KOPT-K1 (cell line): ENCODE data around the gene KIF2C.
A peak's percentile ranks its signal among the peaks of the same experiment; 100 is the strongest.
"Not testable (repeated sequence)": the region's sequence is repeated elsewhere in the genome, so short reads cannot be mapped to it uniquely, and the experiment has no call there.

Experiments used
- H3K27ac ChIP-seq: fragments of 200-600 bp; sonication (generic); 2 replicates; pipeline ENCODE4 v1.5.1; 2016; ENCODE audit warnings: antibody characterized with exemption, mild to moderate bottlenecking, low read depth, low read length; ENCODE audit not compliant: poor library complexity, severe bottlenecking
- H3K36me3 ChIP-seq: fragments of 200-600 bp; sonication (generic); 2 replicates; pipeline ENCODE4 v1.5.1; 2017; ENCODE audit warnings: antibody characterized with exemption, mild to moderate bottlenecking, low read length, moderate library complexity; ENCODE audit not compliant: insufficient read depth
- H3K9me3 ChIP-seq: fragments of 200-600 bp; sonication (generic); 2 replicates; pipeline ENCODE4 v1.5.1; 2017; ENCODE audit warnings: antibody characterized with exemption, low read length, mild to moderate bottlenecking; ENCODE audit not compliant: insufficient read depth, poor library complexity, severe bottlenecking

Gene KIF2C

DNA sequence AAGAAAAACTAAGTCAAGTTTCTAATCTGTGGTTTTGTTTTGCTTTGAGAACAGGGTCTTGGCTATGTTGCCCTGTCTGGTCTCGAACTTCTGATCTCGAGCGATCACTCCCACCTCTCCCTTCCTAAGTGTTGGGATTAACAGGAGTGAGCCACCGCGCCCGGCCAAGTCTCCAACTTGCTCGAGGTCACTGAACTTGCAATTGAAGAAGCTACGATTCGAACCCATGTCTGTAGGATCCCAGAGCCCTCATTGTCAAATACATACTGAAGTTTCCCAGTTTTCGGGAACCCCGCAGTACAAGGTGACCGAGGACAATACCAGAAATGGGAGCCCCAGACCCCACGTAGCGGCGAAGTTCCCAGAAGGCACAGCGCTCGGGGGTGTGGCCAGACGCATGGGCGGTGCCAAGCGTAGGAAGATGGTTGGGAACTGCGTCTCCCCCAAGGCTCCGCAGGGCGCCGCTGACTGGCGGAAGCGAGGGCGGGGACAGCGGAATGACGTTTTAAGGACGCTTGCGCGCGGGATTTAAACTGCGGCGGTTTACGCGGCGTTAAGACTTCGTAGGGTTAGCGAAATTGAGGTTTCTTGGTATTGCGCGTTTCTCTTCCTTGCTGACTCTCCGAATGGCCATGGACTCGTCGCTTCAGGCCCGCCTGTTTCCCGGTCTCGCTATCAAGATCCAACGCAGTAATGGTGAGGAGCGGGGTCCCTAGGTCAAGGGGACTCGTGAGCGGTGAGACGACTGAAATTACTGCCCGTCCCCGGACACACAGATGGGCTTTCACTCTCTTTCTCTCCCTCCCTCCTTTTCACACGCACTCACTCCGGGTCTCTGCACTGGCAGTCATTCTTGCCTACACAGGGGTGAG, at the start of gene KIF2C:
TSS of gene KIF2C (plus strand) at position 531 of the 872 bp plus-strand sequence. CDS start at position 627, 96 bp downstream.
- Histone ChIP-seq H3K36me3 (peaks cover 38% of the 10 kb centered on the region), H3K9me3 (no peaks in the 10 kb centered on the region), H3K27ac (peak within 1 kb of the TSS; percentile 93)

DNA sequence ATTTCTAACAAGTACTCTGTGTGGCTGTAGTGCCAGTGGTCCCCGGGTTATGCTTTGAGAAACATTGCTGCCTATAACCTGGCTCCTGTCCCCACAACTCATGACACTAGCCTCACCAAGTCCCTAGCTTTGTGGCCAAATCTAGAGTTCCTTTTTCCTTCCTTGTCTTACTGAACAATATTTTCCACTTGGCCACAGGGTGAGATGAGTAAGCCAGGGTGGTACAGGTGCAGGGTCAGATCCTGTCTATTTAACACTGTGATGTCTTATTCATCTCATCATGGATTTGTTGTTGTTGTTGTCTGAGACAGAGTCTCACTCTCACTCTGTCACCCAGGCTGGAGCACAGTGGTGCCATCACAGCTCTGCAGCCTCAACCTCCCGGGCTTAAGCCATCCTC, 46.5 kb upstream of the KIF2C start:
- 0 out of 2 replicates have a peak, but pooled peaks cover 6% of the 10 kb centered on the region for H3K36me3 ChIP-seq
- H3K27ac ChIP-seq = no peak overlapping the region
- H3K9me3 ChIP-seq = no peaks in the 10 kb centered on the region

DNA sequence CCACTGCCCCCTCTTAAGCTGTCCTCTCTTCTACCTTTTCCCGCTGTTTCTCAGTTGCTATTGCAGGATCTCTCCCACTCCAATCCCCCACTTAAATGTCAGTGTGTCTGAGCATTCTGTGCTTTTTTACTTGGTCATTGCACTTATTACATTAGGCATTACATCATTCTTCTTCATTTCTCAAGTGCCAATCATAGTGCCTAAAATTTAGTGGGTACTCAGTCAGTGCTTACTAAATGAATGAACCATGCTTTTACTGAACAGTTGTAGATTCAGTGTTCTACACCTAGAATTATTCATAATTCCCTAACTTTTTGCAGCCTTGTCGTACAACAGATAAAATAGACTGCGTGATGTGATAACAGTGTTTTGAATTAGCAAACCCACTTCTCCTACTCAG, 45.7 kb upstream of the KIF2C start:
- Histone ChIP-seq H3K36me3 (0 out of 2 replicates have a peak, but pooled peaks cover 6% of the 10 kb centered on the region), H3K27ac (no peak overlapping the region), H3K9me3 (no peaks in the 10 kb centered on the region)

DNA sequence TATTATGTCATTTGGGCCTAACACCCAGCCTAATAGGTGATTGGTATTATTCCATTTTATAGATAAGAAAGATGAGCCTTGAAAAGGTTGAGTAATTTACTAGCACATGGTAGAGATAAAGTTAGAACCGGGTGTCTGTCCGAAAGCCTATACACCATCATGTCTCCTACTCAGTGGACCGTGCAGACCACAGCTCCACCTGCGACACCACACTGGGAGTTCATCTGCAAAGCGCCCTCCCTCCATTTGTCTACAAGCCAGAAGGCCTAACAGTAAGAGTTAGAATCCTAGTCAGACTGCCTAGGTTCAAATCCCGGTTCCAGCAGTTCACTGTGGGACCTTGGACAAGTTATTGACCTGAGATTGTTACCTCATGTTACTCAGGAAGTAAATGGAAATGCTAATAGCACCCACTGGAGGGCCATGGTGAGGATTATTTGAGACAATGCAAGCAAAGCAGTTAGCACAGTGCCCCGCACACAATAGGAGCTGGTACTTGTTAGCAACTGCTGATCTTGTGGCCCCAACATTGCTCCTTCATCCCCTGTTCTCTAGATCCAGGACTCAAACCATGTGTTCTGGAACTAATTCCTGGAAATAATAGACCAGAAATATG, 44.7 kb upstream of the KIF2C start:
- Histone ChIP-seq H3K36me3 (peaks cover 12% of the 10 kb centered on the region; the same call in 1 of the 2 replicates), H3K9me3 (no peaks in the 10 kb centered on the region), H3K27ac (no peak overlapping the region)

DNA sequence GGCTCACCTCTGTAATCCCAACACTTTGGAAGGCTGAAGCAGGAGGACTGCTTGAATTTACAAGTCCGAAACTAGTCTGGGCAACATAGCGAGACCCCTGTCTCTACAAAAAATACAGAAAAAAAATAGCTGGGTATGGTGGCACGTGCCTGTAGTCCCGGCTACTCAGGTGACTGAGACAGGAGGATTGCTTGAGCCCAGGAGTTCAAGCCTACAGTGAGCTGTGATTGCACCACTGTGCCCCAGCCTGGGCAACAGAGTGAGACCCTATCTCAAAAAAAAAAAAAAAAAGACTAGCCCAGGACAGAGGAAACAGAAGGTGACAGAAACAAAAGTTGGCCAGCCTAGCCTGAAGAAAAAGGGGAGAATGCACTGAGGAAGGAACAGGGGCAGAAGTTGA, 44.0 kb upstream of the KIF2C start:
- H3K27ac ChIP-seq = no peak overlapping the region
- no peaks in the 10 kb centered on the region for H3K9me3 ChIP-seq
- peaks cover 19% of the 10 kb centered on the region; the same call in 1 of the 2 replicates for H3K36me3 ChIP-seq

DNA sequence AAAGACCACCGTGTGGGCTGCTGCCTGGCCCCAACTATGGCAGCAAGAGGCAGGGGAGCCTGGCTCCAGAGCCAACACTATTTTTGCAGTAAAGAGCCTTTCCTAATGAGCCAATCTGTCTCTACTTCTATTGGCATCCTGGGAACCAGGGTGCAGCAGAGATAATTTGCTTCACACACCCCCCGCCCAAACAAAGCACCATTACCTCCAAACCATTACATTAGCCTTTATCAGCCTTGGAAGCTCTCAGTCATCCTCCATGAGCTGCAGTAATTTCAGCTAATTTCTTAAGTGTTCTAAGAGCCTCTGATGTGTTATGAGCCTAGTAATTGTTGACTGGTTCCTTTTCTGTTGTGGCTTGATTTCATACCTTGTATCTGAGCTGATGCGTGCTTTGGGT, 43.5 kb upstream of the KIF2C start:
- Histone ChIP-seq H3K36me3 (peaks cover 23% of the 10 kb centered on the region; the same call in 1 of the 2 replicates), H3K27ac (no peak overlapping the region), H3K9me3 (no peaks in the 10 kb centered on the region)

DNA sequence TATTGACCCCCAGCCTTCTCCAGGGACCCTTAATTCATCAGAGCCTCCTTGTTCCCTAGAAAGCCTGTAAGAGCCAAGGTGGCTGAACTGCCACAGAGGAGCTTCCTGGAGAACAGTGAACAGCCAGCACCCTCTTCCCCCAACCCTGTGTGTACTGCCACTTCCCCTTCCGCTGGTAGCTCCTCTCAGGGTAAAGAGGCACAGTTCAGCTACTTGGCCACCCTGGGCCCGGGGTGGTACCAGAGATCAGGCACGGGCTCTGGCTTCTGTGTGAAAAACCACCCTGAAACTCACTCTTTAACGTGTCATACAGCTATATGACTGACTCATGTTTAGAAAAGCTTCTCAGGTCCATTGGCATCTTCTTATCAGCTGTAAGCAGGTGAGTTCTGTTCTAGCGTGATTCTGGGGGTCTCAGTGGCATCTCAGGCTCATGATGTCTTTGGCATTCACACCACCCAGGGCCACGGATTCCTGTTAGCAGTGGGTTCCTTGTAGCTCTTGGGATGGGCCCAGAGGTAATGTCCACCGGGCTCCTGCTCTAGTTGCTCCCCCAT, 42.8 kb upstream of the KIF2C start:
- Histone ChIP-seq H3K9me3 (no peaks in the 10 kb centered on the region), H3K27ac (no peak overlapping the region), H3K36me3 (peaks cover 31% of the 10 kb centered on the region; the same call in 1 of the 2 replicates)

DNA sequence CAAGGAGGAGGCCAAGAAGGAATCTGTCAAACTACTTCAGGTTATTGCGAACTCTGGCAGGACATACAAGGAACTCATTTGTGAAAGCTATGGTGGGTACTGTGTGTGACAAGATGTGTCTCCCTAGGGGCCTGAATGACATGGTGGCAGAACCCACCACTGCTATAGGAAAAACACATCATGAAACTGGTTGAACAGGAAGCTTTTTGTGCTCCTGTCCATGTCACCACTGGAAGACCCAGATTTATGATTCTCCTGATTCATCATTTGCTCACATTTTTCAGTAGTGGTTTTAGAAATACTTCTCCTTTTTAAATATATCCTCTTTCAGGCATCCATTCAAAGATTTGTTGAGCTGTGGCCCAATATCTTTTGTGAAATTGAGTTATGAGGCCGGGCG, 41.5 kb upstream of the KIF2C start:
- H3K36me3 ChIP-seq = peaks cover 33% of the 10 kb centered on the region; the same call in 1 of the 2 replicates
- no peak overlapping the region for H3K27ac ChIP-seq

DNA sequence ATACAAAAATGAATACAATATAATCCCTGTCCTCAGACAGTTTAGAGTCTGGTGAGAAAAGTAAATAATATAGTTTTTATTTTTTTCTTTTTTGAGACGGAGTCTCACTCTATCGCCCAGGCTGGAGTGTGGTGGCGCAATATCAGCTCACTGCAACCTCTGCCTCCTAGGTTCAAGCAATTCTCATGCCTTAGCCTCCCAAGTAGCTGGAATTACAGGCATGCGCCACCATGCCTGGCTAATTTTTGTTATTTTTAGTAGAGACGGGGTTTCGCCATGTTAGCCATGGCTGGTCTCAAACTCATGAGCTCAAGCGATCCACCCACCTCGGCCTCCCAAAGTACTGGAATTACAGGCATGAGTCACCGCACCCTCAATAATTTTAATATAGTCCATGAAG, 40.3 kb upstream of the KIF2C start:
- H3K27ac ChIP-seq, H3K9me3 ChIP-seq: not testable (repeated sequence)
- H3K36me3 ChIP-seq = peaks cover 33% of the 10 kb centered on the region; the same call in 1 of the 2 replicates

More for the DNA sequence above, 41.5 kb upstream of the KIF2C start:
- no peaks in the 10 kb centered on the region for H3K9me3 ChIP-seq

DNA sequence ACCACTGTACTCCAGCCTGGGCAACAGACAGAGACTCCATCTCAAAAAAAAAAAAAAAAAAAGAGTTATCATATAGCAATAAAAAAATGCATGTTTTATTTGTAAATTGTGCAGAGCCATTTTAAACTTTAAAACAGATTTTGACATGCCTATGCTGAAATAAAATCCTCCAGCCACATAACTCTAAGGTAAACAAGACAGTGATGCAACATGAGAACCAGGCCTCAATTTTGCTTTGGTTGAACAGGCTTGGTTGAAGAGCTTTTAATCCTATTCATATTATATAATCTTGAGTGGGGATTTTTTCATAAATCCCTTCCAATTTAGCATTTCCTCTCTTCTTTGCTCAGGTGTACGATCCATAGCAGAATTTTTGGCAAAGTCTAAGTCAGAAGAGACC, 39.1 kb upstream of the KIF2C start:
- H3K36me3 ChIP-seq = peaks cover 33% of the 10 kb centered on the region; the same call in 1 of the 2 replicates
- H3K9me3 ChIP-seq = no peaks in the 10 kb centered on the region
- no peak overlapping the region for H3K27ac ChIP-seq

DNA sequence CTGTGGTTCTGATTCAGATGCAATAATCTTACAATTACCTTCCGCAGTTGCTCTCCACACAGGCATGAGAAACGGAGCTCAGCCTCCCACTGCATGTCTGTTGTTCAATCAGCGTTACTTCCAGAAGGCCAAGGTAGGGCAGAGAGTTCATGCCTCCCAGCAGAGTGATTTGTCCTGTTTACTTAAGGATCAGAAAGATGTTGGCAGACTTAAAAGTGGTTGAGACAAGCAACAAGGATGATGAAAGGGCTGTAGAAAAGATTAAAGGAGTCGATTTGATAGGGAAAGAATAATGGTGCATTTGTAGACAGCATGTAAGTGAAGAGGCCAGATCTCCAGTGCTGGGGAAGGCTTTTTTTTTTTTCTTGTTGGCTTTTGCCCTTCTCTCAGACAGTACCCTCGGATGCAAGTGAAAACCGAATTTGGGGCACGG, 38.5 kb upstream of the KIF2C start:
- Histone ChIP-seq H3K27ac (no peak overlapping the region), H3K9me3 (no peaks in the 10 kb centered on the region), H3K36me3 (peaks cover 33% of the 10 kb centered on the region; the same call in 1 of the 2 replicates)

DNA sequence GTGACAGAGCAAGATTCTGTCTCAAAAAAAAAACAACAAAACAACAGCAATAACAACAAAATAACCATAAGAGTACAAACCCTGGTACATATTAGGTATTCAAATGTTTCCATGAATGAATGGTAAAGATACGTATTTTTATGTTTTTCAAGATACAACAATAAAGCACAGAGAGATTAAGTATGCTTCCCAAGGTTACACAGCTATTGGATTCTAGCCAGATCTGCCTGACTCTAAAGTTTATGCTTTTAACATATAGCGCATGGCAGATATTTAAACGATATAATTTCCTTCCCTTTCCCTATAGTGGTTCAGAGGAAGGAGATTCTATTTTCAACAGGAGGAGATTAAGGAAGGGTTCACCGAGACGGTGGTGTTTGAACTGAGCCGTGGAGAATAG, 34.2 kb upstream of the KIF2C start:
- no peaks in the 10 kb centered on the region for H3K9me3 ChIP-seq
- H3K27ac ChIP-seq = no peak overlapping the region
- H3K36me3 ChIP-seq = peaks cover 23% of the 10 kb centered on the region; the same call in 1 of the 2 replicates

DNA sequence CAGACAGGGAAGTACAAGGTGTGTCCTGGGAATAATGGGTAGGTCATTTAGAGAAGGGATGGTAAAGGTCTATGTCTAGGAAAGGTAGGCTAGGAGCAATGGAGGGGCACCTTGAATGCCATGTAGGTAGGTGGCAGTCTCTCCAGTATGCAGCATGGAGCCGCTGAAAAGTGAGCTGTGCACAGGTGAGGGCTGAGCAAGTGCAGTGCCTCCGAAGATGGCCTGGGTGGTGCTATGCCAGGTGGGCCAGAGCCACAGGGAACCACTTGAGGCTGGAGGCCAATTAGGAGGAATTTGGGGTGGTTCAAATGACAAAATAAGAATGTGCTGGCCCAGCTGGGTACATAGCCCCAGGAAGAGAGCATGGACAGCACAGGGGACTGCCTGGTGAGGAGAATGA, 33.7 kb upstream of the KIF2C start:
- Histone ChIP-seq H3K27ac (no peak overlapping the region), H3K36me3 (peaks cover 18% of the 10 kb centered on the region; the same call in 1 of the 2 replicates), H3K9me3 (no peaks in the 10 kb centered on the region)

DNA sequence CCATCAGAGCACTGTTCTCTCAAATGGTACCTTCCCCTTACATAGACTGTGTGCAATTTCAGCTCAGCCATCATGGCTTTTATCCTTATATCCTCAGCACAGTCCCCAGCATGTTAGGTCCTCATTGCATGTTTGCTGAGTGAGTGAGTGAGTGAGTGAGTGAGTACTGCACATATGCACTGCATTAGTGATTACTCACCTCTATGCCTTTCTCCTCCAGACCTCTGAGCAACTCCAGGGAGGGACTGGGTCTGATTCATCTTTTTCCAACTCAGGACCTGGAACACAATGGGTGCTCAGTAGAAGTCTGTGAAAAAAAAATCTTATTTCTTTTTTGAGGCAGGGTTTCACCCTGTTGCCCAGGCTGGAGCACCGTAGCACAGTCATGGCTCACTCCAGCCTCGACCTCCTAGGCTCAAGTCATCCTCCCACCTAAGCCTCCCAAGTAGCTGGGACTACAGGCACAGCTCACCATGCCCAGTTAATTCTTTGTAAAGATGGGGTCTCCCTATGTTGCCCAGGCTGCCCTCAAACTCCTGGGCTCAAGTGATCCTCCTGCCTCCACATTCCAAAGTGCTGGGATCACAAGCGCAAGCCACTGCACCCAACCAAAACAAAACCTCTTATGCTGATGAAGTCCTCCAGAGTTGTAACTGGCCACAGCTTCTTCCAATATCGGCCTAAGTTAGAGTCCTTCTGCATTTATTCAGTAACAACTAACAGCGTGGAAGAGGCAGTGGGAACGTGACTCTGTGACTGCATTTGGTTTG, 32.3 kb upstream of the KIF2C start:
- no peak overlapping the region for H3K27ac ChIP-seq

More for the DNA sequence above, 32.3 kb upstream of the KIF2C start:
- Histone ChIP-seq H3K9me3 (no peaks in the 10 kb centered on the region), H3K36me3 (peaks cover 7% of the 10 kb centered on the region; the same call in 1 of the 2 replicates)
